GM11168 (cell line): ENCODE data around the gene PBX1.

Source experiments
- in situ Hi-C: fragments of 300-500 bp; cut with MboI; formaldehyde crosslinking; loops from one replicate; pipeline ENCODE4 v1.12.0; 2022; ENCODE audit warnings: low sequenced_read_pairs; ENCODE audit not compliant: unreplicated experiment

Gene PBX1

DNA sequence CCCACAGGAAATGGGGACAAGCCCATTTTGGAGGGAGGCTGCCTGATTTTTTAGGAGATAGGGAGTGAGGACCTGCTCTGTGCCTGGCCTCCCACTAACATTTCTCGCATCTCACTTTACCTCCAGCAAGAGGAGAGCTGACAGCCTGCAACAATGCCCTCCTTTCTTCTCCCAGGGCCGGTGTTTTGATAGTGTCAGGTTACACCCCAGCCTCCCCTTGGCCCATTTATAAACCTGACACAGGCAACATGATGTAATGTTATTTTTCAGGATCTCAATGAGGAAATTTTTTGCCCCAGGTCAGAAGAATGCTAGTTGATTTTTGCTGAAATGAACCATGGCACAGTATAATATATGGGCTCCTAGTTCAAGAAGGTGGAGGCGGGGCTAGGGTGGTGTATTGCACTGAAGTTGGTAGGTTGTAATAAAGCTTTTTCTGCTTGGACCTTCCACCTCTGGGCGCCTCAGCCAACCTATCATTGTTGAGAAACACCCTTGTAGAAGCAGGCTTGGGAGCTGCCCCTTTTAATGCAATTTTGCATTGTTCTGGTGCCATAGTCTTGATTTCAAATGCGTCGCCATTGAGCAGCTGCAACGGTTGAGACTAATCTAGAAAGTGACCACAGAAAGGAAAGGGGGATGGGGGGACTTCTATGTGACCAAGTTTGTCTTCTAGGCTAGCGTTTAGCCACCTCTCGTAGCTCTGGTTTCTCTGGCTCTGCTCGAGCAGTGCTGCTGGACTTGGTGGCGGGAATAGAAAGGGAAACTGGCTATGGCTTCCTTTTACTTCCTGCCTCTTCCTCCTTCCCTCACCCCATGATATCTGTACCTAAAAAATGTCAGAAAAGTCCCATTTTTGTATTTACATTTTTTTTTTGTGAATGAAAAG is 53.0 kb downstream of the PBX1 start:
- in situ Hi-C loops = no loop called here

DNA sequence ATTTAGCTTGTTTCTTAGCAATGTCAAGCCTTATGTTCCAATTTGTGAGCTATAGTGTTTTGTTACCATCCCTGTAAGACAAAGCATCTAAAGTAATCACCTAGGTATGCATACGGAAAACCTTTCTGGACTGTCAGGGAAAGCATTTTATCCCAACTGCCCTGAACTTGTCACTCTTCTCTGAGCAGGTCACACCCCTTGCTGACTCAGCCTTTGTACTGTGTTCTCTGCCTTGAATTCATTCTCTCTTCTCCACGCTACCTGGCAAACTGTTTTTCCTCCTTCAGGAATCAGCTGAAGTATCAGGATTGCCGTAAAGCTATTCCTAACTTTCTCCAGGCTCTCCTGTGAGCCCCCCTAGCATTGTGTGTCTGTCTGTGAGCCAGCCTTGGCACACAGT is 54.2 kb downstream of the PBX1 start:
- in situ Hi-C loops = no loop called here

DNA sequence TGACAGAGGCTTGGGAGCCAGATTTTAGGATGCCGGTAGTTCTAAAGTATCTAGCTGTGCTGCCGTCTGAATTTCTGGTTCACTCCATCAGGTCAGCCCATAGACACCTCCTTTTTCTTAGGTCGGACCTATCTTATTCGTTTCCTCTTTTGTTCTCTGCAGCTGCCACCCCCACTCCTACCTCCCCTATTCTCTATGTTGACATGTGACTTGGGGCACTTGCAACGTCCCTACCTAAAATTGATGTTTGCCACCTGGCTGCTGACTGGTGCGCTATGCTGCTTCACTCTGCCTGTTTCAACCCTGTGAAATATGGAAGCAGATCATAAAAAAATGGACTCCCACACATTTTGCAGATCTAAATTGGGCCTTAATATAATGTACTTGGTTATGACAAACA is 55.3 kb downstream of the PBX1 start:
- in situ Hi-C loops = no loop called here

DNA sequence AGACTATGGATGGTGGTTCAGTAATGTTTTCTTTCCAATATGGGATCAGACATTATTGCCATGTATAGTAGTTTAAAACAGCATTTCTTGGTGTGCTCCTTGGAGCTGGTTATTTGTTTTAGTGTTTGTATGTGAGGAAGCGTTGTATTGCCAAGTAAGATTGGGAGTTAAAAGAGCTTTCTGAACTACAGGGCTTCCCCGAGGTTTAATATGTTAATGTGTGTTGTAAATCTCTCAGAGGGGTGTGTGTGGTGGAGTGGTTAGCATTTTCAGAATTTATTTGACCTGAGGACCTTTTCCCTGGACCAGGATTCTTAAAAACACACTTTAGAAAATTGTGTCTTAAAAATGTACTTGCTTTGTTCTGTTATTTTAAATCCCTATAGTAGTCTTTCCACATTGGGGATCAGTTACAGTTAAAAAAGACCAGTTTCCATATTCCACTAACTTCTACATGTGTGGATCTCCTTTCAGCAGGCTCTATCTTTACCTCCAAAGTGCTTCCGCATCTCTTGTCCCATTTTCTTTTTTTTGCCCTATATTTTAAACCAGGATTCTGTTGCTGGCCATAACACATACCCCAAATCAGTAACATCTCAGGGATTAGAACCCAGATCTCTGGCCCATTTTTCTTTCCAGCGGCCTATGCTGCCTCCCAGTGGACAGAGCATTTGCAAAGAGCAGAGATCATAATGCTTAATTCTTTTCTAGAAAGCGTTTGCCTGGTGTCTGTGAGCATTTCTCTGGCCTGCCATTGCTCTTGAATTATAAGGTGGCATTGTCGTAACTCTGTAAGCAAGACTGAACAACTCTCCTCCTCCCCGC is 58.6 kb downstream of the PBX1 start:
- in situ Hi-C loops = no loop called here

DNA sequence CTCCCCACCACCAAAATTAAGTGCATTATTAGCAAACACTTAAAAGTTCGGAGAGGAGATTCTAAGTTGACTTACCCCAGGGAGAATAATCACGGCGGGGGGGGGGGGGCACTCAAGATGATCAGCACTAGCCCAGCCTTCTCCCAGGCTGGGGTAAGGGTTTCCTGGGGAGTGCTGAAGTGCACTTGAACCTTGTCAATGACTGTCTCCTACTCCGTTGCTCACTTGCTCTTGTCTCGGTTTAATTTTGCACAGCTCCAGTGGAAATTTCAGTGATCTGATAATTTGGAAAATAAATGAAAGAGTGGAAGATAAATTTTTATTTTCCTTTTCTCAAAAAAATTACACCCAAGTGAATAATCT is 59.2 kb downstream of the PBX1 start:
- in situ Hi-C loops = no loop called here

DNA sequence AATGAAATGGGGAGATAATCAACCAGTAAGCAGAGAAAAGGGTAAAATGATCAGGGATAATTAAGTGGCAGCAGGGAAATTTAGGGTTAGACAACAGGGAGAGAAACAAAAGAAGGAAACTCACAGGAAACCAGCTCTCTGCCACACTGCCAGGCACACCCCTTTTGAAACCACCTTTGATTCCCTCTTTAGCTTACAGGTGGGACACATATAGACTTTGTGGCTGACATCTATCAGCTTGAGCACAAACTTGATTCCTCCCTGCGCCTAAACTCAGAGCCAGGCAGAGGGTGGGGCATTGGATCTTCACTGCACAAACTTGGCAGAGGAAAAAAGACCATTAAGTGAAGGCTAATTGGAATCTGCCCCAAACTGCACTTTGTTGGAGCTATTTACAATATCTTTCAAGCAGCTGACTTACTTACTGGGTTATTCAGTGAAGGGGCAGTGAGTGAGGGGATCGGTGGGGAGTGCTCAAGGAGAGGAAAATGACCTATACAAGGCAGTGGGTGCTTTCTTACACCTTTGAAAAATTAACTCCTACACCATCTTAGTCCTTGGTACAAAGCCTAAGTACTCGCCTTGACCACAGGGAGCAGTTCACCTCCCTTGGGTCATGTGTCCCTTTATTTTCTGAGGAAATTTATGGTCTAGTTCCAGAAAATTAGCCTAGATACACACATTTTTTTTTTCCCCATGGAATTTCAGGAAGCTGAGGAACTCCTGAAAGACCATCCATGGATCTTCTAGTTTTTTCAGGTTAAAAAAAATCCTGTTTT is 60.2 kb downstream of the PBX1 start:
- in situ Hi-C loops = no loop called here

DNA sequence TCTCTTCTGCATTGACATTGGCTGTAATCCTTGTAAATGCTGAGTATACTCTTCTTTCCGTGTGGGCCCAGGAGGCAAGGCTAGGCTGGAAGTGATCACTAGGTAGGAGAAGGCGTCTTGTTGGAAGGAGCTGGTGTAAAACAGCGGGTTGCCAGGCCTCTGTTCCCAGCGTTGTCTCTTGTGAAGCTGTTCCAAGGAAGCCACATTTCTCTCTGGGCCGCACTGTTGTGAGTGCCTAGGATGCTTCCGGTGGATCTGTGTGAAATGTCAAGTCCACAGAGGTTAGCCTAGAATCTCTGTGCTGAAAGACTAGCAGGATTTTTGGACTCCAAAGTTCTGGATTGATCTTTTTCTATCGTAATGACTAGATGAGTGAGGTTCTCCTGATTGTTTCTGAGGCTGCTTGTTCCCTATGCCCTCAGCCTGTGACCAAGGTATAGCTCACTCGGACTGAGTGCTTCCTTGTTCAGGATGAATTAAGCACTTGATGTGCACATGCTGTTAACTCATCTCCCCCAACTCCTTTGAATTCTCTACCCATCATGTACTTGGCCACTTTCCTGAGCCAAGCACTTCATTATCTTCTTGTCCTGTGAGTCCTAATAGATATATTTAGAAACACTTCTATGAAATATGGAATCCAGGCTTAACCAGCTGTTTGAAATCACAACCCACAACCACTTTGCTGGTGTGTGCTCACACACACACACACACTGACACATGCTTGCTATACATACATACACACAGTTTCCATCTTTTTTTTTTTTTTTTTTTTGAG is 63.3 kb downstream of the PBX1 start:
- in situ Hi-C loops = no loop called here

DNA sequence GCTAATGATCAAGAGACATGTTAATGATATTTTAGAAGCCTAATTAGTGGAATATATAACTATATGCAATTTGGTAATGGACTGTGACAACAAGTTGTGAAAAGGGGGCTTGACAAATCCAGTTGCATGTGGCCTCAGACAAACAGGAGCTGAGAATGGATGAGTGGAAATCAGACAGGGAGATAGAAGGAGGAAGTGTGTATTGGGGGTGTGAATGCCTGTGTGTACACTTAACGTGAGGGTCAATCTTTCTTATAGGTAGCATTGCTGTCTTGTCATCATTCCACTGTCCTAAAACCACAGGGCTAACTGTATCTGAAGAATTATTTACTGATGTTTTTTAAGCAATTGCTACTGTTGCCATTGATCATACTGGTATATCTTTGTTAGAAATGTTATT is 64.8 kb downstream of the PBX1 start:
- in situ Hi-C loops = no loop called here

DNA sequence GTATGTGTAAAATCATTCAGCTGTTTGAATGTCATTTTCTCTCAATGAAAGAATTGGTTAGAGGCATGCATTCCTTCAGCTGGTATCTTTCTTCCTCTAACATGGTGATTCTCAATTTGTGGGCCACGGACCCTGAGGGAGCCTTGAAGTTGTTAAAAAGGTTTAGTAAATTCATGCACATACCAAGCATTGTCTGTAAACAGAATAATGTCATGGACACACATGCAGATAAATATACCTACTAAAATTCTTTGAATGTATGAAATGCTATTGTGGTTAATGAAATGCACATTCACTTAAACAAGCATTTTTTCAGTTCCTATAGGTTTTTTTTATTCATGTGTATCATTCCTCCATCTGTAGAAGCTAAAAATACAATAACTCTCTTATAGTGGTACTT is 65.4 kb downstream of the PBX1 start:
- in situ Hi-C loops = no loop called here

DNA sequence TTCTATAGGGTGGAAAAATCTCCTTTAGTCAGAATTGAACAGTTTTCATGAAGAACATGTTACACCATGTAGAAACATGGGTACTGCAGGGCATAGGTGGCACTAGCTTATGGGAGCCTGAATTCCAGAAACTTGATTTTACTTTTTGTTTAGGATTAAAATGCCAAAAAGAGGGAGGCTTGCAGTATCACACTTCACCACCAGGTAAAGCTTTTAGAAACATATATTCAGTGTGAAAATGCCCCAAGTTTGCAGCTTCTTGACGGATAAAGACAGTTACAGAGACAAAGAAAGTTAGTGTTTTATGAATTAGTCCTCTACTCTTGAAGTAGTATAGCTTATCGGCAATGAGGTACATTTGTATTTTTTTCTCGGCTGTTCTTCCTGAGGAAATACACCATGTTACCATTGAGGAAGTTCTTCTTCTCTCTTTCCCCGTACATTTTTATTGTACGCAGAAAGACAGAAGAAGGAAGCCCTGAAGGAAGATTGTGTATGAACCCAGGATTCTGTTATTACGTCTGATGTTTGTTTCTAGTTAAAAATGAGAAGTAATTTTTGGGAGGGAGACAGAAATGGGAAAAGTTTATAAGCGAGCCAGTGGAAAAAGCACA is 66.1 kb downstream of the PBX1 start:
- in situ Hi-C loops = no loop called here

DNA sequence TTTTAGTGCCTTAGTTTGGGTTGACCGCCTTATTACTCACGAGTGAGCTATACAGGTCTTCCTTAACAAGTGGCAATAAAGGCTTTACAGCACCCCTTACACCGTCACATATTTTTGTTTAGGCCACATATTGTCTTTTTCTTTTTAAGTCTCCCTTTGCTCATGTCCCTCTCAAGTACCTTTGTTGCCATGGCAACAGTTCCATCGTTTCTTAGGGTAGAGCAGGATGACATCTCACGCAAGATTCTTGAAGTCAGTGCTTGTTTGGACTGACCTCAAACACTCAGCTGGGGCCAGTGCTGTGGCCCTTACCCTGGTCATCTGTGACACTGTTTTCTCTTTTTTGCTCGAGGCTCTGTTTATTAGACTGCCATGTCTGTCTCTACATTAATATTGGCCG is 69.8 kb downstream of the PBX1 start:
- in situ Hi-C loops = no loop called here

DNA sequence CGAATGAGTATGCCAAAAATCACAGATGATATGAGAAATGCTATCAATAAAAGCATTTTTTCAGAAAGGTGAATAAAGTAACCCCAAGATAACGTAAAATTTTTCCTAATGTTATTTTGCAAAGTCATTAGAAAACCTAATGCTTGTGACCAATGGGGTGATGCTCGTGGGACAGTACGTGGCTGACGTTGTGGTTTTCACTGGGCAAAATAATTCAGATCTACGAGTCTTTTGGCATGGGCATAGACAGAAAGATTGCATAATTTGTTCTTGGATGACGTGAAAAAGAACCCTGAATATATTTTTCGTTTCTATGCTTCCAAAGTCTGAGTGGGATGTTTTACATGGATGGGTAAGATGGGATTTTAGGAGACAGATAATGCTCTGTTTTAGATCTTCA is 71.0 kb downstream of the PBX1 start:
- in situ Hi-C loops = no loop called here

DNA sequence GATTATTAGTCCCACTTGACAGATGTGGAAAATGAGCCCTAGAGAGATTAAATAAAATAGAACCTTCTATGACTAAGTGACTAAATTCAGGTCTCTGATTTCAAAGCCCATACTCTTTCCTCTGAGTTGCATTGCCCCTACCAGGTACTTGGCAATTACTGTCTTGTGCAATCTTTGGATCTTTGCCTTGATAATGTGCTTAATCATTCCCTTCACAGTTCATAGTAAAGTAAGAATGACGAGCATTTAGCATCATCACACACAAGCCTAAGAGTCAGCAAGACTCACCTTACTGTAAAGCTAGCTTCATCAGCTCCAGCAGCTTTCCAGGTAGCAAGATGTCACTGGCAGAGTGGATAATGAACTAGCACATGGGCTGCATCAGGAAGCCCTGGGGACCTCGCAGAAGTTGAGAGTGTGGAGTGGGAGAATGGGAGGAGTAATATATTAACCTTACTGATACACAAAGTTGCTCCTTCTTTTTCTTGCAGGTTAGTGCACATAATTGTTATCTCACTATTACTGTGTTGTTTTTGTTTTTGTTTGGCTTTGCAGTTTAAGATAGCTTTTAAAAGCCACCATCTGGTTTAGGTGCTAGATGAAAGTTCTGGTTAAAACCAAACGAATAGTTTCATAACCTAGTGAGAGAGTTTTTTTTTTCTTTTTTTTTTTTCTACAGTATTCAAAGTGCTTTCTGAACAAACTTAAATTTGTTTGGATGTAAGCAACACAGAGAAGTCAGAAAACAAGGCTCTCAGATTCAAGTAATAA is 71.8 kb downstream of the PBX1 start:
- in situ Hi-C loops = no loop called here

DNA sequence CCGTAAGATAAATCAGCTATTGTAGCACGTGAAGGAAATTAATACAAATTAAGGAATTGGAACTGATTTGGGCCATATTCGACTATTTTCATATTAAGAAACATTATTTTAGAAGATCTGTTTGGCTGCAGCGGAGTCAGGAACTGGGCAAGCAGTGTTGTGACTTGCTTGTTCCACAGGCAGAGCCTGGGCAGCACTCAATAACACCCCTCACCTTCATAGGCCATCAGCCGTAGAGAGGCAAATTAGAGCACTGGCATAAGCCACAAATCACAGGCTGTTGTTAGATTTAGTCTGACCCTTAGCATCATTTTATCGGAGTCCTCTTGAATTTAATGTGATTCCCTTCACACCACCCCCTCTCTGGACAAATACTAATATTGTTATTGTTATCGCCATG is 72.8 kb downstream of the PBX1 start:
- in situ Hi-C loops = no loop called here

DNA sequence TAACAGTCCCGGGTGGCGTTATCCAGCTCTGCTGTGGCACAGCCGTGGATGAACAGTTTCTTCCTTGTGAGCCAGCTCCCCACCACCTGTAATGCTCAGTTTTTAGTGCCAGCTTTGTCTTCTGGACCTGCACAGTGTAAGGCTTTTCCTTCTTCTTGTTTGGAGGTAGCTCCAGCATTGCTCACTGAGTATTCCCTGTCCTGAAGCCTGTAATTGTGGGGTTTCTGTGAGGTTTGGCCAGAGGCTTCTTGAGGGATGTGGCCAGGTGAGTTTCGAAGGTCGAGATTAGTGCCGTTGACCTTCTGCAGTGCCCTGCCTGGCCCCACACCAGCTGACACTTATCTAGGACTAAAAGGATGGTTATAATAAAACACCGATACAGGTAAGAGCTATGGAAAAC is 75.0 kb downstream of the PBX1 start:
- in situ Hi-C loops = no loop called here

DNA sequence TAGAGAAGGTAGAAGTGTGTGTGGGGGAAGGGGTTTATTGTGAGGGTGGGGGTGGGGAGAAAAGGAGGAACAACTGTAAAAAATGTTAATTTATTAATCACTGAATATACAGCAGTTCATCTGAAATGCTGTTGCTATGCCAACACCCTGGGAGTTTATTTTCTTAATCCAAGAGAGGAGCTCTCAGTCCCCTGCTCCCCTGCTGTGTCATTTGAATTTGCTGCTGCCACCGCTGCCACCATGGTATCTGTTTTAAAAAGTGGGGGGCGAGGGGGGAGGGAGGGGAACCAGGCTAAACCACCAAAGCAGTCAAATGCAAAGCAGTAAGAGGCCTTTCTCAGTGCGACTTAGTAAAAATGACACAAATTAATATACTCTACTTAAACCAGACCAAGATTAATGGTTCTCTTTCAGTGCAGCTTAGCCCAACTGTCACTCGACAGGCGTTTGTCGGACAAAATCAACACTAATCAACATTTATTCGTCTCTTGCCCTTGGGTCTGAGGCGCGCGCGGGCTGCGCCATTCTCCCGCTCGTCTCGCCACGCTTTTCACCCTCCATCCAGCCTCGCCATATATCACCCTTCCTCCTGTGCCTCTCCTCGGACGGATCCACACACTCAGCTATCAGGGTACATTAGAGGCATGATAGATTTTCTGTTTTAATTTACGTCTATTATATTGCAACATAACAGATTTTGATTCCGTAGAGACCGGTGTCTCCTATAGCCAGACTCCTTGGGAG is 76.2 kb downstream of the PBX1 start:
- in situ Hi-C loops = no loop called here

DNA sequence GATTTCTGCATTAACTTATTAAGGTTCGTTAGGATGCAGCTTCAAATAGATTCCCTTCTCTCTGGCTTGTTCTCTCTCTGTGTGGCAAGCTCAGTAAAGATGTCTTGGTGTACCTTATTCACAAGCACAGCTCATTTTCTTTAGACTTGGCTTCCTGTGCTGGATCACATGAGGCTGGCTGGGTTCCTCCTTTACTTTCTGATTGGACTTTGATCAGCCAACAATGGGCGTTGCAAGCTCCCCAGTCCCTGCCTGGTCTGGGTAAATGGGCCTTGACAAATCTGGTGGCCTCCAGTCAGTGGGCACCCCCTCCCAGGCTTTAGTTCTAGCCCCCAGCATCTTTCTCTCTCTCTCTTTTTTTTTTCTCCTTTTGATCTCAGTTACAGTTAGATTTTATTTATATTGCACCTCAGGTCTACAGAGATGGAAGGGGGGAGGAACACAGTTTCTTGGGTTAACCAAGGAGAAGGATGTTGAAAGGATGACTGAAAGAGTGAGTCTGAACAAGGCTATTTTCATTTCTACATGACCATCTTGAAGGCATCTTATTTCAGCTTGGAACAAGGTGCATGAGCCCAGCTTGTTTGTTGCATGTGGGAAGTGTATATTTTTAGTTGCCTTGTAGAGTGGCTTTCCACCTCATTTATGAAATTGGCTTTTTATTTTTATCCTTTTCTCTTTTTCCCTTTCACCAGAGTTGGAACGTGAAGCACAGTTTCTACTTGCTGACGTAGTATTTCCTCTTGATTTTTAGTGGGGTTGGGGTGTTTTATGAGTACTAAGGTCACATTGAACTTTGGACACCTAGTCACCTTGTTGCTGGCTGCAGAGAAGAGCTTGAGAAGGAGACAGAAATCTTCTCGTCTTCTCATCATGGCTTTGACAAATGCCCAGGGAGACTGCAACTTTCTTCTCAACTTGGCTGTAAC is 77.1 kb downstream of the PBX1 start:
- in situ Hi-C loops = no loop called here
